ENCODE data around the gene DICER1.

- TF ChIP-seq CTCF (IDR thresholded peaks at IDR 0.05; ENCODE audit: extremely low read depth in 1 of 2, insufficient read depth in 1 of 2, low read depth in 1 of 2, low read length in 2 of 2) (no peak), POLR2AphosphoS5 (IDR thresholded peaks at IDR 0.05; ENCODE audit: insufficient read depth, low read depth, low read length) (no peak), MYC (IDR thresholded peaks at IDR 0.05; ENCODE audit: low read depth, low read length) (no peak), FOS (IDR thresholded peaks at IDR 0.05; ENCODE audit: borderline replicate concordance, insufficient read depth, low read length) (no peak), JUN (IDR thresholded peaks at IDR 0.05; ENCODE audit: borderline replicate concordance, insufficient read depth, insufficient read length, low read depth) (no peak), POLR2A (IDR thresholded peaks at IDR 0.05; ENCODE audit: low read depth, low read length) (no peak), EZH2 (IDR thresholded peaks at IDR 0.05; ENCODE audit: borderline replicate concordance, low read depth, low read length, severe bottlenecking) (no peak), MAX (IDR thresholded peaks at IDR 0.05; ENCODE audit: insufficient read depth, insufficient read length) (no peak)
Measured at GRCh38 chr14:95192311-95192710, 35.0 kb upstream of the DICER1 start.
